H1 (cell line): Measurements from ENCODE around the gene TNC. TPM values are rescaled to one million over a fixed set of nuclear protein-coding genes. Genes with fewer than 3 reads are reported as not detected.

ENCODE experiments used
- CTCF ChIA-PET: fragments of 300-600 bp; sonication (Branson Sonifier 250); formaldehyde crosslinking; loops from one replicate; lab custom pipeline; 2021; ENCODE audit not compliant: partially characterized antibody; lab: Charles Lee
- POLR2A ChIA-PET: fragments of 300-600 bp; sonication (Branson Sonifier 250); formaldehyde crosslinking; loops from one replicate; lab custom pipeline; 2021; ENCODE audit warnings: inconsistent platforms; ENCODE audit not compliant: partially characterized antibody; lab: Charles Lee
- DNase-seq, 2 experiments: peaks; one replicate each; pipeline versions ENCODE4 v3.0.0 to v3.0.0-alpha.2; 2010 to 2022; ENCODE audit warnings: low spot score in 2 of 2, low read depth in 1 of 2, mixed read lengths in 1 of 2
- FAIRE-seq: peaks from 2 replicates; lab custom pipeline; 2011; peaks lifted over from hg19 to GRCh38; lab: Jason Lieb, UNC
- H2AFZ ChIP-seq: 2 replicates; pipeline ENCODE4 v1.8.1; 2012; ENCODE audit warnings: low read length, inconsistent platforms
- H2AK5ac ChIP-seq: 2 replicates; pipeline ENCODE4 v1.6.1; 2013; ENCODE audit warnings: low read depth, low read length
- H2BK120ac ChIP-seq: replicated peaks from 2 replicates; pipeline ENCODE3; 2013; ENCODE audit warnings: low read depth, low read length, inconsistent platforms
- H2BK12ac ChIP-seq: 2 replicates; pipeline ENCODE4 v1.6.1; 2013; ENCODE audit warnings: low read depth, low read length
- H2BK15ac ChIP-seq: 2 replicates; pipeline ENCODE4 v1.6.1; 2013; ENCODE audit warnings: low read length
- H2BK20ac ChIP-seq: 2 replicates; pipeline ENCODE4 v1.6.1; 2013; ENCODE audit warnings: low read length
- H2BK5ac ChIP-seq: 2 replicates; pipeline ENCODE4 v1.6.1; 2013; ENCODE audit warnings: low read depth, low read length
- H3K14ac ChIP-seq: 2 replicates; pipeline ENCODE4 v1.6.1; 2013; ENCODE audit warnings: inconsistent platforms; ENCODE audit not compliant: insufficient read length
- H3K18ac ChIP-seq: 2 replicates; pipeline ENCODE4 v1.6.1; 2013; ENCODE audit warnings: low read length; ENCODE audit errors: extremely low read depth
- H3K23ac ChIP-seq: 2 replicates; pipeline ENCODE4 v1.6.1; 2013; ENCODE audit warnings: inconsistent platforms; ENCODE audit not compliant: insufficient read length
- H3K23me2 ChIP-seq: 2 replicates; pipeline ENCODE4 v1.6.1; 2013; ENCODE audit warnings: low read depth, low read length
- H3K27ac ChIP-seq: 2 replicates; pipeline ENCODE4 v1.6.1; 2011; ENCODE audit warnings: low read depth, low read length, inconsistent platforms
- H3K27me3 ChIP-seq, 4 experiments: replicated peaks in 1 of 4; 1 replicate in 1 of 4; 2 replicates in 3 of 4; pipeline versions ENCODE4 v1.6.1 to v1.8.1; 2011 to 2013; ENCODE audit warnings: low read length in 3 of 4, mild to moderate bottlenecking in 3 of 4, inconsistent platforms in 2 of 4, mixed read lengths in 2 of 4, moderate library complexity in 1 of 4; ENCODE audit not compliant: control insufficient read depth in 3 of 4, insufficient read depth in 3 of 4; ENCODE audit errors: extremely low read depth in 1 of 4
- H3K36me3 ChIP-seq, 4 experiments: 2 replicates each; pipeline versions ENCODE4 v1.6.1 to v1.8.1; 2011 to 2013; ENCODE audit warnings: mild to moderate bottlenecking in 4 of 4, low read length in 3 of 4, moderate library complexity in 2 of 4, control low read depth in 1 of 4, inconsistent platforms in 1 of 4; ENCODE audit not compliant: insufficient read depth in 4 of 4, control insufficient read depth in 2 of 4
- H3K4ac ChIP-seq: replicated peaks from 2 replicates; pipeline ENCODE3; 2013; ENCODE audit warnings: low read length, low read depth, mixed read lengths, inconsistent platforms; ENCODE audit not compliant: insufficient read length
- H3K4me1 ChIP-seq, 4 experiments: replicated peaks in 1 of 4; 1 replicate in 1 of 4; 2 replicates in 3 of 4; pipeline versions ENCODE4 v1.6.1 to v1.8.1; 2011 to 2013; ENCODE audit warnings: low read length in 3 of 4, inconsistent platforms in 2 of 4, mixed read lengths in 1 of 4; ENCODE audit not compliant: insufficient read depth in 4 of 4, control insufficient read depth in 3 of 4
- H3K4me2 ChIP-seq, 2 experiments: 2 replicates each; pipeline versions ENCODE4 v1.6.1 to v1.8.1; 2011 to 2013; ENCODE audit warnings: low read depth in 2 of 2, low read length in 2 of 2, control low read depth in 1 of 2, inconsistent platforms in 1 of 2, mild to moderate bottlenecking in 1 of 2; ENCODE audit not compliant: insufficient read depth in 1 of 2
- H3K4me3 ChIP-seq, 4 experiments: fragments of 200-600, 300-600 bp in 1 of 4; sonication (generic), shearing (Covaris generic), sonication (Bioruptor Twin) in 1 of 4; 2 replicates each; pipeline versions ENCODE4 v1.5.1 to v1.8.1; 2011 to 2016; ENCODE audit warnings: low read length in 4 of 4, low read depth in 3 of 4, control low read depth in 2 of 4, inconsistent platforms in 2 of 4, mild to moderate bottlenecking in 2 of 4, mixed read lengths in 1 of 4, moderate library complexity in 1 of 4; ENCODE audit not compliant: insufficient read depth in 2 of 4; ENCODE audit errors: extremely low read depth in 1 of 4
- H3K56ac ChIP-seq: replicated peaks from 2 replicates; pipeline ENCODE3; 2013; ENCODE audit warnings: low read depth, mild to moderate bottlenecking, mixed read lengths, low read length, inconsistent platforms; ENCODE audit not compliant: insufficient read length
- H3K79me1 ChIP-seq: 2 replicates; pipeline ENCODE4 v1.6.1; 2013; ENCODE audit warnings: low read depth, low read length, control low read depth
- H3K79me2 ChIP-seq, 2 experiments: 2 replicates each; pipeline versions ENCODE4 v1.6.1 to v1.8.1; 2012 to 2013; ENCODE audit warnings: low read length in 2 of 2, mild to moderate bottlenecking in 2 of 2, inconsistent platforms in 1 of 2; ENCODE audit not compliant: insufficient read depth in 2 of 2, control insufficient read depth in 1 of 2
- H3K9ac ChIP-seq, 4 experiments: replicated peaks in 1 of 4; 1 replicate in 1 of 4; 2 replicates in 3 of 4; pipeline versions ENCODE4 v1.6.1 to v1.8.1; 2011 to 2013; ENCODE audit warnings: low read depth in 3 of 4, low read length in 3 of 4, control low read depth in 2 of 4, mild to moderate bottlenecking in 2 of 4, moderate library complexity in 2 of 4, inconsistent platforms in 1 of 4; ENCODE audit errors: extremely low read depth in 1 of 4
- H3K9me3 ChIP-seq, 2 experiments: 2 replicates each; pipeline versions ENCODE4 v1.6.1 to v1.8.1; 2012 to 2013; ENCODE audit warnings: mild to moderate bottlenecking in 2 of 2, moderate library complexity in 2 of 2, control low read depth in 1 of 2, inconsistent platforms in 1 of 2, low read depth in 1 of 2, low read length in 1 of 2, mixed read lengths in 1 of 2; ENCODE audit not compliant: insufficient read depth in 2 of 2
- H4K20me1 ChIP-seq, 2 experiments: replicated peaks in 1 of 2; 2 replicates each; pipeline versions ENCODE3 to v1.8.1; 2011 to 2013; ENCODE audit warnings: inconsistent platforms in 2 of 2, low read length in 2 of 2, mild to moderate bottlenecking in 1 of 2; ENCODE audit not compliant: insufficient read depth in 2 of 2, control insufficient read depth in 1 of 2
- H4K5ac ChIP-seq: 2 replicates; pipeline ENCODE4 v1.6.1; 2013; ENCODE audit warnings: low read length, low read depth, mixed read lengths, inconsistent platforms; ENCODE audit not compliant: insufficient read length
- H4K8ac ChIP-seq: 2 replicates; pipeline ENCODE4 v1.8.0; 2013; ENCODE audit warnings: mild to moderate bottlenecking, moderate library complexity, low read length, inconsistent platforms; ENCODE audit not compliant: insufficient read depth; ENCODE audit errors: extremely low read depth
- H4K91ac ChIP-seq: replicated peaks from 2 replicates; pipeline ENCODE3; 2013; ENCODE audit warnings: low read length, mixed read lengths, inconsistent platforms; ENCODE audit not compliant: insufficient read length
- ASH2L ChIP-seq: fragments of 200-600, 300-600 bp; sonication (generic); IDR thresholded peaks from one replicate; pipeline ENCODE4 v1.7.1; 2017; ENCODE audit warnings: low read length
- CHD1 ChIP-seq: IDR thresholded peaks from 2 replicates; pipeline ENCODE4 v1.6.1; 2012; ENCODE audit warnings: low read depth, low read length, improper control_type of control experiment
- CREB1 ChIP-seq: IDR thresholded peaks from 2 replicates; pipeline ENCODE4 v1.6.1; 2012; ENCODE audit warnings: inconsistent platforms
- E2F6 ChIP-seq: IDR thresholded peaks from 2 replicates; pipeline ENCODE4 v1.6.1; 2012; ENCODE audit warnings: inconsistent platforms
- EGR1 ChIP-seq: IDR thresholded peaks from 2 replicates; pipeline ENCODE4 v1.6.1; 2011; ENCODE audit warnings: low read depth, low read length, borderline replicate concordance
- JUN ChIP-seq: IDR thresholded peaks from 2 replicates; pipeline ENCODE4 v1.6.1; 2011; ENCODE audit warnings: low read depth, mild to moderate bottlenecking, improper control_type of control experiment, low read length
- NANOG ChIP-seq: IDR thresholded peaks from 2 replicates; pipeline ENCODE4 v1.6.1; 2011; ENCODE audit warnings: low read length, low read depth, mild to moderate bottlenecking, inconsistent platforms; ENCODE audit not compliant: insufficient read depth, poor library complexity, severe bottlenecking
- RNF2 ChIP-seq: fragments of 200-900, 300-1000 bp; sonication (generic); IDR thresholded peaks from 2 replicates; pipeline ENCODE4 v1.7.1; 2016; ENCODE audit warnings: borderline replicate concordance, low read depth, mild to moderate bottlenecking, antibody characterized with exemption, low read length; ENCODE audit not compliant: poor library complexity, severe bottlenecking; ENCODE audit errors: missing control alignments
- RXRA ChIP-seq: IDR thresholded peaks from 2 replicates; pipeline ENCODE4 v1.6.1; 2011; ENCODE audit warnings: low read depth, mild to moderate bottlenecking, low read length, moderate library complexity; ENCODE audit not compliant: insufficient read depth
- SAP30 ChIP-seq: fragments of 300-600 bp; sonication (generic); IDR thresholded peaks from 2 replicates; pipeline ENCODE4 v1.7.1; 2012; ENCODE audit warnings: low read length, moderate library complexity, mild to moderate bottlenecking, inconsistent platforms; ENCODE audit not compliant: insufficient read depth, insufficient replicate concordance
- SUZ12 ChIP-seq: fragments of 200-600 bp; sonication (generic); IDR thresholded peaks from 2 replicates; pipeline ENCODE4 v1.6.1; 2012; ENCODE audit warnings: mild to moderate bottlenecking, inconsistent platforms, low read length, moderate library complexity, mixed read lengths
- TAF1 ChIP-seq: IDR thresholded peaks from 2 replicates; pipeline ENCODE4 v1.6.1; 2011; ENCODE audit warnings: mild to moderate bottlenecking, low read depth, low read length
- TBP ChIP-seq: IDR thresholded peaks from 2 replicates; pipeline ENCODE4 v1.6.1; 2011; ENCODE audit warnings: low read depth, low read length, improper control_type of control experiment
- polyA plus RNA-seq, 7 experiments: library from polyadenylated mRNA; depleted of rRNA in 3 of 7; stranded (reverse) in 5 of 7; unstranded in 2 of 7; fragments of >200 nt in 5 of 7; fragments of 200-250 nt in 2 of 7; gene quantifications; 1 replicate in 5 of 7; 2 replicates in 1 of 7; 4 replicates in 1 of 7; pipeline versions ENCODE4 v1.2.1 to v1.2.3, GENCODE V29; 2011 to 2013; ENCODE audit warnings: missing spikeins in 2 of 7, mixed read lengths in 2 of 7
- total RNA-seq: library from RNA; stranded (reverse); fragmentation: NEBNext Ultra II Directional; extraction: Animal tissue kit (Norgen Biotek cat#: 25700); gene quantifications from 2 replicates; pipeline ENCODE4 v1.2.1, GENCODE V29; 2021
- TF ChIP-seq, protein P1 (sequence below): IDR thresholded peaks from 2 replicates; pipeline ENCODE4 v1.6.1; 2011; ENCODE audit warnings: low read depth, mild to moderate bottlenecking, low read length; ENCODE audit not compliant: insufficient read depth

The TNC gene
- total and polyA plus RNA-seq, 2 of the 8 experiments (the other 6 are each of a cell fraction or from before 2014, with no cell fraction given), result 6.2 to 11.4 TPM

DNA sequence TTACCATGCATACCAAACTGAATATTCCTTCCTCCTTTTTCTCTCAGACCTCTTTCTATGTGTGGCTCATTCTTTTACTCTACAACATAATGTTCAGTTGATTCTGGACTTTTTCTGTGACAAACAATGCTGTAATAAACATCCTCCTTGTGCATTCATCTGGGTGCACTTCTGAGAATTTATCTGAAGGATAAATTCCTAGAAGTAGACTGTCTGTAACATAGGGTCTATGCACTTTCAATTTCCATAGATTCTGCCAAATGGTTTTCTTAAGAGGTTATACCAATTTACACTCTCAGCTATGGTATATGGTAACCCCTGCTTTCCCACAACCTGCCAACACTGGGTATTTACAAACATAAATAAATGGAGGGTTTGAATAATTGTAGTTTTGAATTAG, 24.1 kb upstream of the TNC start:
- Histone ChIP-seq H3K27me3 (no peaks in the 10 kb centered on the region), H2BK20ac (no peak overlapping the region), H3K4me2 (no peak overlapping the region), H3K56ac (no peak overlapping the region), H3K36me3 (no peaks in the 10 kb centered on the region), H3K79me2 (no peaks in the 10 kb centered on the region), H2AK5ac (no peak overlapping the region), H3K79me1 (no peaks in the 10 kb centered on the region), H3K9me3 (no peaks in the 10 kb centered on the region), H2BK12ac (no peak overlapping the region), H2BK15ac (no peak overlapping the region), H3K4me3 (no peak overlapping the region), H3K23ac (no peak overlapping the region), H3K18ac (no peak overlapping the region), H3K4me1 (no peaks in the 10 kb centered on the region), H2AFZ (no peak overlapping the region), H4K91ac (no peak overlapping the region), H3K14ac (no peak overlapping the region), H3K9ac (no peak overlapping the region), H3K23me2 (no peaks in the 10 kb centered on the region), H4K8ac (no peak overlapping the region), H2BK120ac (no peak overlapping the region), H4K20me1 (no peaks in the 10 kb centered on the region), H2BK5ac (no peak overlapping the region), H4K5ac (no peak overlapping the region), H3K4ac (no peak overlapping the region), H3K27ac (no peak overlapping the region)
- ChIA-PET POLR2A (no interaction called here), CTCF (interaction anchor here (1.0 kb wide), 1 partner anchor 19 kb away, joined by 3 read pairs; no protein-coding TSS in a partner anchor)
- no peak for FAIRE-seq
- DNase-seq, result no peak
- TF ChIP-seq NANOG (no peak), SUZ12 (no peak), SAP30 (no peak), RXRA (no peak), E2F6 (no peak), CREB1 (no peak), CHD1 (no peak), EGR1 (no peak), JUN (no peak), TBP (no peak), ASH2L (no peak), TAF1 (no peak), RNF2 (no peak)
- TF ChIP-seq, protein P1, sequence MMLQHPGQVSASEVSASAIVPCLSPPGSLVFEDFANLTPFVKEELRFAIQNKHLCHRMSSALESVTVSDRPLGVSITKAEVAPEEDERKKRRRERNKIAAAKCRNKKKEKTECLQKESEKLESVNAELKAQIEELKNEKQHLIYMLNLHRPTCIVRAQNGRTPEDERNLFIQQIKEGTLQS, result no peak
